Stimulated activated CD4-positive, alpha-beta T cell treated with anti-CD3 and anti-CD28 coated beads, Interleukin-2, amount 100 ng/mL, for 4 hours (primary cell): ENCODE data around the gene SCRN2.

Experiments used
- DNase-seq: peaks from one replicate; pipeline ENCODE4 v3.0.0-alpha.2; 2020; ENCODE audit warnings: low read depth

The SCRN2 gene

DNA sequence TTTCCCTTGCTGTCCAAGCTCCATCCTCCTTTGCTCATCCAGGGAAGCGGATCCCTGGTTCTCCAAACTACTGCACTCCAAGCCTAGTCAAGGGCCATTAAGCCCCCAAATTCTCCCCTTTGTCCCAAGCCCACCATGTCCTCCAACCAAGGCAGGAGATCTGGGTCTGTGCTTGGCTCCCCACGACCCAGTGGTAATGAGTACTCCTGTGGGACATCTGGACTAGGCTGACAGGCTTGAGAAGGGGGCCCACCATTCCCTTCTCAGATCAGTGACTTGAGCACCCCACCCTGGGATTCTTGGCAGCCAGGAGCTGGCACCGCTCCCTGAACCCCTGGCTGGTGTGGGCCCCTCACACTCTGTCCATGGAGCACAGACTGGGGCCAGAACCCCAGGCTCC, 36.6 kb downstream of the SCRN2 start:
- DNase-seq: no peak

DNA sequence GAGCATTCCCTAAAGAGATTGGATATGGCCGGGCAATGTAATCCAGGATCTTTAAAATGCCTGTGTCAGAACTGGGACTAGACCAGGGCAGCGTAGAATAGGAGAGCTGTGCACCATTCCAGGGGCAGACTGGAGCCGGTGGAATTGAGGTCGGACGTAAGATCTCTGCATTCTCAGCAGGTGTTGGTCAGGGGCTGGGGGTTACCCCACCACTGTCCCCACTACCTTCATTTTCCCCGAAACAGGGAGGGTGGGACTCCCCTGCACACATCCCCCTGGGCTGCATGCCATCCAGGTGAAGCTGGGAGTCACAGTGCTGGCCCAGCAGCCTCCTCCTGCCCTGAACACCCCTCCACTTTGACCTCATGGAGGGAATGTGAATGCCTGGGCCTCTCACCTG, 37.3 kb downstream of the SCRN2 start:
- DNase-seq: no peak

DNA sequence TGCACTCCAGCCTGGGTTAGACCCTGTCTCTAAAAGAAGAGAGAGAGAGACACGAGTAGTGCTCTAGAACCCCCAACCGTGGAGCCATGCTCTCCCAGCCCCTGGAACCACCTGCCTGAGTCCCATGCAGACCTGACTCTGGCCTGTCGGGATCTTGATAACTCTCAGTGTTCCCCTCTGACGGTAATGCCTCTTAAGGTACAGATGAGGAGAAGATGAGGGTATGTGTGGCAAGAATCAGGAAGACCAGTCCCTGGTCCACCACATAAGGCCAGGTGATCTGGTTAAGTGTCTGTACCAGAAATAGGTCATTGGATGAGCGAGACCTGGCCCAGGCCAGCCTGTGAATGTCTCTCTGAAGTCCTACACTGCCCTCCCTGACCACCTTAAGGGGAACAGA, 37.9 kb downstream of the SCRN2 start:
- DNase-seq: no peak

DNA sequence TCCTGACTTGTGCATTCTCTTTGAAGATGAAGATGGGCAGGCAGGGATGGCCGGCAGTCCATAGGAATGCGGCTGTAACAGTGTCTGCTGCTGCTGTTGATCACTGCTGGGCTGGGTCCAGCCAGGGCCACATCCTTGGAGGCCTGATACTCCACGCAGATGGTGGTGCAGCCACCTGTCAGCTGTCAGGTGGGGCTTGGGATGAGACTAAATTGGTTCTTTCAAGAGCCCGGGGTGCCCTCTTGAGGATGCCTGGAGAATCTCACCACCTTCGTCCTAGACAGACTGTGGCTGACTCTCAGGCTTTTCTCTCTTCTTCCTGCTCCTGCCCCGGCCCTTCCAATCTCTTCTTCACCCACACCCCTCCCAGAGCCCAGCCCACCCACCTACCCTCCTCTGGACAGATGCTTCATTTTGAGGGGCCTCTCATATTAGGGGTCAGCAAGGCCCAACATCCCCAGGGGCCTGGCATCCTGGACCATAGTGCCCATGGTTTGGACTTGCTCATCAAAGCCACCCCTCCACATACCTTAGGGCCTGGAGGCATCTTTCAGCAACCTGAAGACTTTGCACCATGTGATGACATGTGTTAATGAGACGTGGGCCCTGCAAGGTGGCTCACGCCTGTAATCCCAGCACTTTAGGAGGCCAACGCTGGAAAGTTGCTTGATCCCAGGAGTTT, 38.6 kb downstream of the SCRN2 start:
- peak; percentile 51 for DNase-seq

DNA sequence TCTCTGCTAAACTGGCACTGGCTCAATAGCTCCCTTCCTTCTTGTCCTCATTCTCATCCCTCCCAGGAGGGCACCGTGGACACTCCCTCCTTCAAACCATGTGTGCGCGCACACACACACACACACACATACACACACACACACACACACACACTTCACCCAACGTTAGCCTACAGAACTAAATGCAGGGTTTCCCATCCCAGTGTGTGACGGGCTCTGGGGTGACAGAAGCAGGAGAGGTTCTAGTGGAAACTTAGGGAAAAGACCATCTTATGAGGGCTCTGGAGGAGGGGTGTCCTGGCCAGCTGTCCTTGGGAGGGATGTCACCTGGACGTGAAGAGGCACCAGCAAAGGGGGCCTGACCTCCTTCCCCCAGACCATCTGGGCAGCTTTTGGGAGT, 39.2 kb downstream of the SCRN2 start:
- no peak for DNase-seq

DNA sequence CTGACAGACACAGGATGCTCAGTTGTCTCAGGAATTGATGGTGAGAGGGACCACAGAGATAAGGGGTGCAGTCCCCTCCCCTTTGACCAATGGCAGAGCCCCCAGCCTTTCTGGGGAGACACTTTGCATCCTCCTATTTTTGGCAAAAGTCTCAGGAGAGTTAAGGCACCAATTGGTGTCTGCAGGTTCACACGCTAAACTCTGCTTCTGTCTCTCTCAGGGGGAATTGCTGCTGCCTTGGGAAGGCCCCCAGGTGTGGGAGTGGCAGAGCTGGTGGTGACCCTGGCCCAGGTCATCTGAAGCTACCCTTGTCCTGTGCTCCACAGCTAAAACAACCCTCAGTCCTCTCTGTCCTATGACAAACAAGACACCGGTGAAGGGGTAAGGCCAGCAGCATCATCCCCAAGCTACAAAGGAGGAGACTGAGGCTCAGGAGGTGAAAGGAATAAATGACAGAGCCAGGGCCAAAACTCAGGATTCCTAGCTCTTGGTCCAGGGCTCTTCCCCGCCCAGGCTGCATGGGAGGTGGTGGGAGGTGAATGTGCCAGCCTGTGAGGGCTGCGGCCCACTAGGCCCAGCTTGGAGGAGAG, 39.8 kb downstream of the SCRN2 start:
- DNase-seq: no peak

DNA sequence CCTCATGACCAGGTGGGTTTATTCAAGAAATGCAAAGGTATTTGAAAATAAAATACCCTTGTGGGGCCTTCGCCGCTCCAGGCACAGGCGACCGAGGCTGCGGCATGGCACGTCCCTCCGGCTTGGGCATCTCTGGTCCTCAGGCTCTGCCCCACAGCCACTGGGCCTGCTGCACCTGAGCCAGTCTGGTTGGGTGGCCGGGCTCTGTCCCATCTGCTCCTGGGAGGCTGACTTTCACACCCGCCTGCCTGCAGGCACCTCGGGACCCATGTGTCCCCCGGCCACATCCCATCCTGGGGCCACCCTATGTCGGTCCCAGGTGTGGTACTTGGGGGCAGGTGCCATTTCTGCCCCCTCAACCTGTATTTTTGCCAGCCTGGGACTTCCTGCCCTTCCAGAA, 40.4 kb downstream of the SCRN2 start:
- no peak for DNase-seq

DNA sequence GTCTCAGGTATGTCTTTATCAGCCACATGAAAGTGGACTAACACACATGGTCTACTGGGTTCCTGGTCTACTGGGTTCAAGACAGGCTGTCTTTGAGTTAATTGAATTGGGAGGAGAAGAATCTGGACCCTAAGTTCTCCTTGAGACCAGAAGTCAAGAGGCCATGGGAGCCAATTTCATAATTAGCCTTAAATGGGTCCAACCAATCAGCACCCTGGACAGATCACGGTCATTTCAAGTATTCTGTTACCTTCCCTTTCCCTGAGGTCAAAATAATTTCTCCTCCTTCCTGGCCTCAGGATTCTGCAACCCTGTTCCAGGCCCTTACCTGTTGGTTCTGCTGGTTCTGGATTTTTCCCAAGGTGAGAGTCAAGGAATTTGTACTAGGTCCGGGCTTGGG, 43.3 kb downstream of the SCRN2 start:
- DNase-seq: no peak

DNA sequence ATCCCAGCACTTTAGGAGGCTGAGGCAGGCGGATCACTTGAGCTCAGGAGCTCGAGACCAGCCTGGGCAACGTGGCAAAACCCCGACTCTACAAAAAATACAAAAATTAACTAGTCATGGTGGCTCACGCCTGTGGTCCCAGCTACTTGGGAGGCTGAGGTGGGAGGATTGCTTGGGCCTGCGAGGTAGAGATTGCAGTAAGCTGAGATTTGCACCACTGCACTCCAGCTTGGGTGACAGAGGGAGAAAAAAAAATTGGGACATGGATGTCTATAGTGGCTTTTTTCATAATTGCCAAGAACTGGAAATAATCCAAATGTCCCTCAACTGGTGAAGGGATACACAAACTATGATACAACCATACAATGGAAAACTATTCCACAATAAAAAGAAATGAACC, 48.1 kb downstream of the SCRN2 start:
- no peak for DNase-seq

DNA sequence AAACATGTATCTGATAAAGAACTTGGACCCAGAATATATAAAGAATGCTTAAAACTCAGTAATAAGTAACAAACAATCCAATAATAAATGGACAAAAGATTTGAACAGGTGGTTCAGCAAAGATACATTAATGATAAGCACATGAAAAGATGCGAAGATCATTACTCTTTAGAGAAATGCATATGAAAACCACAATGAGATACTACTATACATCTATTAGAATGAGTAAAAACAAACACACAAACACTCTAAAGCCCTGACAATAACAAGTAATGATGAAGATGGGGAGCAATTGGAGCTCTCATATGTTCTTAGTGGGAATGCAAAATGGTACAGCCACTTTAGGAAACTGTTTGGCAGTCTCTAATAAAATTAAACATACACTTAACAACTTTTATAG, 48.6 kb downstream of the SCRN2 start:
- no peak for DNase-seq

DNA sequence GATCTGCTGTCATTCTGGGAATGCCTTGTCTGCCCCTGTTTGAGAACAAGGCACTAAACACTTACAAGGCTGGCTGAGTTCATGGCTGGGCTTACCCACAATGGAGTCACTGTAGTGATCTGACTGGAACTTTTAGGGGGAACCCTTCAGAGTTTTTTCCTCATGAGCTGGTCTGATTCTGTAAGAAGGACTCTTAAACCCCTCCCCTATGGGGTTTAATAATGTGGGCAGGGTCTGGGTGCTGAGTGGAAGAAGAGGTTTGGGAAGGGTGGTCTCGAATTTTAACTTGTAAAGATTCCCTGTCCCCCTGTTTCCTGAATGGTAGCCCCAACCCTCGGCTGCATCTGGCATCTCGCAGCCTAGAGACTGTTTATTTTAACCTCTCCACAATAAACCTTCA, 50.0 kb downstream of the SCRN2 start:
- no peak for DNase-seq

DNA sequence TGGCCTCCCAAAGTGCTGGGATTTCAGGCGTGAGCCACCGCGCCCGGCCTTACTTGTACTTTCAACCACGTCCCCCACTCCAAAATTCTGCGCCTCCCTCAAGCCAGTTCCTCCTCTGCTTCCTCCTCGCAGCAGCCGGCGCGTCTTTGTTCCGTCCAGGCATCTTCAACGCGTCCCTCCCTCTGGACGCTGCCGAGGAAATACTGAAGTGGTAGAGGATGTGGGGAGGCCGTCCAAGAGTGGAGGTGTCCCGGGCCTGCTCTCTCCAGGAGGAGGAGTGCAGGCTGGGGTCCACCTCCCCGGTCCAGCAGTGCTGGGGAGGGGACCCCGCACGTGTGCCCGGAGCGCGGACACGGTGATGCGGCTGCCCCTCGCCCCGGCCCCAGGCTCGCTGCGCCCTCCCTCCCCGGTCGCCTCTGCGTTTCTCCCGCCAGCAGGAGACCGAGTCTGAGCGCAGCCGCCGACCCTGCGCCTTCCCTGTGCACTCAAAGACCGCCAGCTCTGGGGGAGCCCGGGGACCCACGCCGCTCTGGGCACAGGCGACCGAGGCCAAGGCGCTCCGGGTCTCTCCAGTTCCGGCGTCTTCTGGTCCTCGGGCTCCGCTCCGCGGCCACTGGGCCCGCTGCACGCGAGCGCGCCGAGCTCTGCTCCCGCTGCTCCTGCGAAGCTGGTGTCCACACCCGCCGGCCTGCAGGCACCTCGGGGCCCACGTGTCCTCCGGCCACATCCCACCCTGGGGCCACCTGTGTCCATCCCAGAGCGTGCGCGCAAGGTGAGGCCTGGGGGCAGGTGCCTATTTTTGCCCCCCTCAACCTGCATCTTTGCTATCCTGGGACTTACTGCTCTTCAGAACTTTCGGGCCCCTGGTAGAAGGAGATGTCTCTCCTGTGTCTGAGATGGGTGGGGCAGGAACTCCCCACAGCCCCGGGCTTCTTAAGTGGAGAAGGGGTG, 51.2 kb downstream of the SCRN2 start:
- peak; percentile 29 for DNase-seq
